NCI-H2227 treated with DMSO at 0.1 percent for 48 hours (cell line): ENCODE results near the gene AATF.

Source experiments
- DNase-seq: peaks from one replicate; lab custom pipeline; 2025; lab: John Stamatoyannopoulos, UW

Gene AATF

GRCh38 chr17:36948717-36949460 lies at the start of gene AATF:
TSS of gene AATF (plus strand) at chr17:36948954. CDS start at chr17:36949126, 172 bp downstream.
- peak; percentile 98 for DNase-seq

GRCh38 chr17:36899250-36900159 lies 49.2 kb upstream of the AATF start:
- DNase-seq: no peak

- DNase-seq: no peak
Measured at GRCh38 chr17:36900160-36900512, 48.6 kb upstream of the AATF start.

GRCh38 chr17:36901506-36901905 lies 47.2 kb upstream of the AATF start:
- no peak for DNase-seq

- DNase-seq: no peak
Measured at GRCh38 chr17:36907407-36907806, 41.3 kb upstream of the AATF start.

- no peak for DNase-seq
Measured at GRCh38 chr17:36910513-36910912, 38.2 kb upstream of the AATF start.

- no peak for DNase-seq
Measured at GRCh38 chr17:36911001-36911400, 37.8 kb upstream of the AATF start.

GRCh38 chr17:36913132-36913531 lies 35.6 kb upstream of the AATF start:
- no peak for DNase-seq

- no peak for DNase-seq
Measured at GRCh38 chr17:36918211-36918691, 30.5 kb upstream of the AATF start.

GRCh38 chr17:36919407-36919968 lies 29.3 kb upstream of the AATF start:
- no peak for DNase-seq

- no peak for DNase-seq
Measured at GRCh38 chr17:36920032-36921005, 28.4 kb upstream of the AATF start.

GRCh38 chr17:36921095-36921851 lies 27.5 kb upstream of the AATF start:
- DNase-seq: no peak

- no peak for DNase-seq
Measured at GRCh38 chr17:36922175-36922574, 26.6 kb upstream of the AATF start.

- DNase-seq: no peak
Measured at GRCh38 chr17:36923814-36924221, 24.9 kb upstream of the AATF start.

- no peak for DNase-seq
Measured at GRCh38 chr17:36926226-36926625, 22.5 kb upstream of the AATF start.

- no peak for DNase-seq
Measured at GRCh38 chr17:36926701-36927100, 22.1 kb upstream of the AATF start.

GRCh38 chr17:36928471-36929345 lies 20.0 kb upstream of the AATF start:
- no peak for DNase-seq

- DNase-seq: no peak
Measured at GRCh38 chr17:36929851-36930582, 18.7 kb upstream of the AATF start.

- no peak for DNase-seq
Measured at GRCh38 chr17:36930583-36930900, 18.2 kb upstream of the AATF start.
